ENCODE measurements around the gene TDRD7. TPM values are rescaled to one million over a fixed set of nuclear protein-coding genes. Genes with fewer than 3 reads are reported as not detected.

Gene TDRD7
- total RNA-seq, 1 donor from 2014 or later: 14.7 TPM

DNA sequence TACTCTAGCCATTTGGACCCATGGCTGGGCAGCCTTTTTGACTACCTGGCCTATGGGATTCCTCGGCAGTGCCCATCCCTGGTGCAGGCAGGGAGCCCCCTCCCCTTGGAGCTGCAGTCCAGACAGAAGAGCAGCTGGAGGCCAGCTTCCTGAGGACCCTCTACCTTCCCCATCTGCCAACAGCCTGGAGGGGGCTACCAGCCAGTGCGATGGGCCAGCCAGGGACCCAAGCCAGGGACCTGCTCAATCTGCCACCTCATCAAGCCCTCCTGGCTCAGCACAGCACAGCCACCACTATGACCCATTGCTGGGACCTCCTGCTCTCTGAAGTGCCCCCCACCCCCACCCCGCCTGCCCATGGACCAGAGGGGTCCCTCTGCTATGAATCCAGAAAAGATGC is 22.6 kb upstream of the TDRD7 start:
- POLR2A ChIA-PET: no interaction called here
- DNase-seq: no peak
- TF ChIP-seq, protein P1, sequence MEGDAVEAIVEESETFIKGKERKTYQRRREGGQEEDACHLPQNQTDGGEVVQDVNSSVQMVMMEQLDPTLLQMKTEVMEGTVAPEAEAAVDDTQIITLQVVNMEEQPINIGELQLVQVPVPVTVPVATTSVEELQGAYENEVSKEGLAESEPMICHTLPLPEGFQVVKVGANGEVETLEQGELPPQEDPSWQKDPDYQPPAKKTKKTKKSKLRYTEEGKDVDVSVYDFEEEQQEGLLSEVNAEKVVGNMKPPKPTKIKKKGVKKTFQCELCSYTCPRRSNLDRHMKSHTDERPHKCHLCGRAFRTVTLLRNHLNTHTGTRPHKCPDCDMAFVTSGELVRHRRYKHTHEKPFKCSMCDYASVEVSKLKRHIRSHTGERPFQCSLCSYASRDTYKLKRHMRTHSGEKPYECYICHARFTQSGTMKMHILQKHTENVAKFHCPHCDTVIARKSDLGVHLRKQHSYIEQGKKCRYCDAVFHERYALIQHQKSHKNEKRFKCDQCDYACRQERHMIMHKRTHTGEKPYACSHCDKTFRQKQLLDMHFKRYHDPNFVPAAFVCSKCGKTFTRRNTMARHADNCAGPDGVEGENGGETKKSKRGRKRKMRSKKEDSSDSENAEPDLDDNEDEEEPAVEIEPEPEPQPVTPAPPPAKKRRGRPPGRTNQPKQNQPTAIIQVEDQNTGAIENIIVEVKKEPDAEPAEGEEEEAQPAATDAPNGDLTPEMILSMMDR (IDR thresholded peaks at IDR 0.05): no peak
- H3K4me3 Mint-ChIP-seq: no peak overlapping the region
- peaks cover 8% of the 10 kb centered on the region for H3K27me3 Mint-ChIP-seq
- no peak for ATAC-seq (ENCODE audit: low read depth)
- no peaks in the 10 kb centered on the region for H3K36me3 Mint-ChIP-seq (ENCODE audit: low read depth)
- peaks cover 23% of the 10 kb centered on the region for H3K4me1 Mint-ChIP-seq
- CTCF ChIA-PET: interaction anchor here (0.9 kb wide), 1 partner anchor 225 kb away, joined by 3 read pairs; no protein-coding TSS in a partner anchor
- H3K27ac Mint-ChIP-seq: no peak overlapping the region
- H3K9me3 Mint-ChIP-seq: no peaks in the 10 kb centered on the region
- intact Hi-C loops (cut with micrococcal nuclease): loop anchor here (5.0 kb wide), 1 partner anchor 152 kb away; no protein-coding TSS in a partner anchor

DNA sequence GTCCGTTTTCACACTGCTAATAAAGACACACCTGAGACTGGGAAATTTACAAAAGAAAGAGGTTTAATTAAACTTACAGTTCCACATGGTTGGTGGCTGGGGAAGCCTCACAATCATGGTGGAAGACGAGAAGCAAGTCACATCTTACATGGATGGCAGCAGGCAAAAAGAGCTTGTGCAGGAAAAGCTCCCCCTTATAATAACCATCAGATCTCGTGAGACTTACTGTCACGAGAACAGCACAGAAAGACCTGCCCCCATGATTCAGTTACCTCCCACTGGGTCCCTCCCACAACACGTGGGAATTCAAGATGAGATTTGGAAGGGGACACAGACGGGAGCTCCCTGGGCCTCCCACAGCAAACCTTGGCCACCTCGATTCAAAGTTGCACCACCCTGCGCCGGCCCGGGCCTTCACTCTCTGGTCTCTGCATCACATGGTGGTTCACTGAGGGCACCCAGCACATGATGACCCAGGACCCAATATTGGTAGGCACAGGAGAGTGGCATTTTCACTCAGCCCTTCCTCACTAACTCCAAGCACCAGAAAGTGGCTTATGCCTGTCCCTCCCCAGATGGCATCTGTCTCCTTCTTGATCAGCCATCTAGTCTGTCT is 21.0 kb upstream of the TDRD7 start:
- H3K9me3 Mint-ChIP-seq: no peaks in the 10 kb centered on the region
- intact Hi-C loops (cut with micrococcal nuclease): no loop called here
- no peak for ATAC-seq (ENCODE audit: low read depth)
- TF ChIP-seq, protein P1 (IDR thresholded peaks at IDR 0.05): no peak
- no peak overlapping the region for H3K4me3 Mint-ChIP-seq
- ChIA-PET POLR2A (no interaction called here), CTCF (no interaction called here)
- H3K4me1 Mint-ChIP-seq: peaks cover 23% of the 10 kb centered on the region
- no peak overlapping the region for H3K27ac Mint-ChIP-seq
- peaks cover 8% of the 10 kb centered on the region for H3K27me3 Mint-ChIP-seq
- DNase-seq: no peak
- H3K36me3 Mint-ChIP-seq (ENCODE audit: low read depth): no peaks in the 10 kb centered on the region

DNA sequence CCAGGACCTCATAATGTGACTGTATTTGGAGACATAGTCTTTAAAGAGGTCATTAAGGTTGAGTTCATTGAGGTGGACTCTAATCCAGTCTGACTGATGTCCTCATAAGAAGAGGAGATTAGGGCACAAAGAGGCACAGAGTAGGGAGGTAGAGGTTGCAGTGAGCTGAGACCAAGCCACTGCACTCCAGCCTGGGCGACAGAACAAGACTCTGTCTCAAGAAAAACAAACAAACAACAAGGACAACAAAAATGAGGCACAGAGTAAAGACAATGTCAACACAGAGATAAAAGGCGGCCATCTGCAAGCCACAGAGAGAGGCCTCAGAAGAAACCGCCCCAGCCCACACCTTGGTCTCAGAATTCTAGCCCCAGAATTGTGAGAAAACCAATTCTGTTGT is 17.0 kb upstream of the TDRD7 start:
- Mint-ChIP-seq H3K27ac (no peak overlapping the region), H3K4me1 (peaks cover 7% of the 10 kb centered on the region), H3K27me3 (peaks cover 7% of the 10 kb centered on the region), H3K9me3 (no peaks in the 10 kb centered on the region), H3K36me3 (ENCODE audit: low read depth) (no peaks in the 10 kb centered on the region), H3K4me3 (no peak overlapping the region)
- ATAC-seq (ENCODE audit: low read depth): no peak
- ChIA-PET POLR2A (no interaction called here), CTCF (interaction anchor here (1.3 kb wide), 1 partner anchor 8 kb away, joined by 4 read pairs; no protein-coding TSS in a partner anchor)
- TF ChIP-seq, protein P1 (IDR thresholded peaks at IDR 0.05): no peak
- intact Hi-C loops (cut with micrococcal nuclease): no loop called here
- DNase-seq: no peak

DNA sequence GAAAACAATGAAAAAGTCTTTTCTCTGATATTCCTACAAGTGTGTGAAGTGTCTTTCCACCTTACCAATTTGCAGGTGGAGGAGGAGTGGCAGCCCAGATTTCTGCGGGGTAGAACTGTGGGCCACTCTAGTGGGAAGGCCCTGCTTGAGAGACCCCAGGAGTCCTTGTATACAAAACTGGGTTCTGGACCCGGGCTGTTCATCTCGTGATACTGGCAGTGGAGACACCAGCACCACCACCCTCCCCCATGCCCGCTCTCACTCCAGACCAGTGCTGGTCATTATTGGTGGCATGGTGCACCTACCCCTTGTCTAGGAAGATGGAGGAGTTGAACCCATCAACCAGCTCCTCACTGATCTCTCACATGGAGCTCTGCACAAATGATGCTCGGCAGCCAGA is 16.2 kb upstream of the TDRD7 start:
- Mint-ChIP-seq H3K27me3 (peaks cover 7% of the 10 kb centered on the region), H3K27ac (no peak overlapping the region), H3K36me3 (ENCODE audit: low read depth) (no peaks in the 10 kb centered on the region), H3K4me3 (no peak overlapping the region), H3K4me1 (peaks cover 5% of the 10 kb centered on the region), H3K9me3 (no peaks in the 10 kb centered on the region)
- ATAC-seq (ENCODE audit: low read depth) (no peak), DNase-seq (no peak)
- TF ChIP-seq, protein P1 (IDR thresholded peaks at IDR 0.05): no peak
- ChIA-PET POLR2A (interaction anchor here (0.7 kb wide), 1 partner anchor 590 kb away, joined by 5 read pairs; no protein-coding TSS in a partner anchor), CTCF (interaction anchor here (1.3 to 7.4 kb wide), 2 partner anchors 9 to 540 kb away, joined by 4 to 54 read pairs; partner anchors contain the start of gene ZNF782)
- intact Hi-C loops (cut with micrococcal nuclease): no loop called here

DNA sequence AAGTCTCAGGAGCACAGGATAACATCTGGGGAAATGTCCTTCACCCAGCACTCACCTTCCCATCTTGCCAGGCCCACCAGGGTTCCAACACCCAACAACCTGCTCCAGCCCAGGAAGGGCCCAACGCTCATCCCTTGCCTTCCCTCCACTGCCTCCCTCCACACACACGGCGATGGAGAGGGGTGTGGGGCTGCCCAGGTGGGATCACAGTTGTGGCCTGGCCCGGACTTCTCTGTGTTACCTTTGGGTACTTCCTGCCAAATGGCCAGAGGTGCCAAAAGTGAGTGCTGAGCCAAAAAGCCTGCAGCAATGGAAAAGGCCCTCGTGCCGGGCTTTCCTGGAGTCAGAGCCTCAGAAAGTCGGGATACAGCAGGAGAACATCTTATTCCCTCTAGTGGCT is 15.6 kb upstream of the TDRD7 start:
- ChIA-PET POLR2A (no interaction called here), CTCF (interaction anchor here (1.3 to 7.4 kb wide), 3 partner anchors 9 to 540 kb away, joined by 4 to 54 read pairs (median 32); partner anchors contain the start of gene ZNF782)
- peaks cover 7% of the 10 kb centered on the region for H3K27me3 Mint-ChIP-seq
- TF ChIP-seq, protein P1 (IDR thresholded peaks at IDR 0.05): no peak
- no peak overlapping the region for H3K27ac Mint-ChIP-seq
- peaks cover 5% of the 10 kb centered on the region for H3K4me1 Mint-ChIP-seq
- ATAC-seq (ENCODE audit: low read depth) (no peak), DNase-seq (no peak)
- H3K36me3 Mint-ChIP-seq (ENCODE audit: low read depth): no peaks in the 10 kb centered on the region
- H3K4me3 Mint-ChIP-seq: no peak overlapping the region
- no peaks in the 10 kb centered on the region for H3K9me3 Mint-ChIP-seq
- intact Hi-C loops (cut with micrococcal nuclease): no loop called here
